ENCODE data around the gene HK1.
A peak's percentile ranks its signal among the peaks of the same experiment; 100 is the strongest.
"Not testable (repeated sequence)": the region's sequence is repeated elsewhere in the genome, so short reads cannot be mapped to it uniquely, and the experiment has no call there.

Gene HK1

DNA sequence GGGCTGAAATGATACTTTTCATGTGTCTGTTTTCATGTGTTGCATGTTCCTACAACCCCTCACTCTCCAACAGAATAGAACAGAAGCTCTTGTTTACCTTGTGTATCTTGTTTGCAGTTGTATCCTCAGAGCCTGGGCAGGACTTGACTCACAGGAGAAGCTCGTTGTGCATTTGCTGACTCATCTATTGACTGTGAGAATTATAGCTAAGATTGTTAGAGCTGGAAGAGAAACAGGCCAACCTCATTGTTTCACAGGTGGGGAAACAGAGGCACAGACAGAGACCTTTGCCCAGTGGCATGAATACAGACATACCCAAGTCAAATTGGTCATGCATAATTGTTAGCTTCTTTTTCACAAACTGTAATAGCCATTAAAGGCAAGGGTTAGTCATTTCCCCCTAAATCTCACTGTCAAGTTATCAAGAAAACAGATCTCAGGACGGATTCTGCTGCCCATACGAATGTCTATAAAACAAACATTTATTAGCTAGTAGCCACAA is 168.4 kb downstream of the HK1 start:
- DNase-seq (ENCODE audit: low read depth in 1 of 2, low spot score in 1 of 2), result no peak

DNA sequence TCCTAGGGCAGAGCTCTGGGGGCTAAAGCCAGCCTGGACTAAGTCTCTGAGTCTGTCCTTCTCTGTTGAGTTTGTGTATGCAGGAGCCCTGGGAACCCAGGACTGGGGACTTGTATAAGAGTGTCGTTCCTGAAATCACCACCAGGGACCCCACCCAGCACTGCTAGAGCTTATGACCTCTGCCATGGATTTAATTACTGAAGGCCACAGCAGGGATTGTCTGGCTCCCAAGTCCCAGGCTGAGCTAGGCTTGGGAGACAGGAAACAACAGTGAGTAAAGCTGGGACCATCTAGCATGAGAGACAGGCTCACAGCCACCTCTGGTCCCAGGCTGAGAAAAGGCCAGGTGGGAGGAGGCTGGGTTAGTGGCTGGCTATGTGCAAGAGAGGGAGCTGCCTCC is 171.5 kb downstream of the HK1 start:
- DNase-seq (ENCODE audit: low read depth in 1 of 2, low spot score in 1 of 2), result peak in 1 of 2 donors; percentile 8

DNA sequence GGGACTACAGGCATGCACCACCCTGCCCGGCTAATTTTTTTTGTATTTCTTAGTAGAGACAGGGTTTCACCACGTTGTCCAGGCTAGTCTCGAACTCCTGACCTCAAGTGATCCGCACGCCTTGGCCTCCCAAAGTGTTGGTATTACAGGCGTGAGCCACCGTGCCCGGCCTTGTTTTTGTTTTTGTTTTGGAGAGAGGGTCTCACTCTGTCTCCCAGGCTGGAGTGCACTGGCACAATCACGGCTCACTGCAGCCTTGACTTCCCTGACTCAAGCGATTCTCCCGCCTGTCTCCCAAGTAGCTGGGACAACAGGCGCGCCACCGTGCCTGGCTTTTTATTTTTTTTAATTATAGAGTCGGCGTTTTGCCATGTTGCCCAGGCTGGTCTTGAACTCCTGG is 172.1 kb downstream of the HK1 start:
- not testable (repeated sequence) for DNase-seq (ENCODE audit: low read depth in 1 of 2, low spot score in 1 of 2)

DNA sequence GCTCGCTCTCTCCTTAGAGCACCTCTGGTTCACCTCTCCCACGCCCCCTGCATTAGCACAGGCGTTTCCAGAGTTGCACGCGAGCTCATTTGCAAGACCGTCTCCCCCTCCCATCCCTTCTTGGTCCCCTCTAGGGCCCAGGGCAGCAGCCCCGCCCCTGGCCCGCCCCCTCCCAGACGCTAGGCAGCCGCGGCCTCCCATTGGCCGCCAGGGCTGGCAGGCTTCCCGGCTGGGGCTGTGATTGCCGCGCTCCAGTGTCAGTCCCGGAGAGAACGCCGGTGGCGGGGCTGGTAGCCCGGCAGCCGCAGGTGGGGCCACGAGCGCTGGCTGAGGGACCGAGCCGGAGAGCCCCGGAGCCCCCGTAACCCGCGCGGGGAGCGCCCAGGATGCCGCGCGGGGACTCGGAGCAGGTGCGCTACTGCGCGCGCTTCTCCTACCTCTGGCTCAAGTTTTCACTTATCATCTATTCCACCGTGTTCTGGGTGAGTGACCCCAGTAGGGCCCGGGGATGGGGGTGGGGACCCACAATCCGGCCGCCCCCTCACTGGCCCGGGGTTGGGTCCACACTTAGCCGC is 173.0 kb downstream of the HK1 start, which contains the start of gene TSPAN15:
TSS of gene TSPAN15 (plus strand) at position 257 of the 575 bp plus-strand sequence. CDS start at position 387, 130 bp downstream.
- peak; percentile 57 to 69 for DNase-seq (ENCODE audit: low read depth in 1 of 2, low spot score in 1 of 2)
